SK-N-SH treated with all-trans-retinoic acid at 6 μM for 48 hours (cell line): ENCODE data around the gene TNC.
A peak's percentile ranks its signal among the peaks of the same experiment; 100 is the strongest.

Experiments
- ATAC-seq: fragments of 200-7000 bp; cut with Tn5 transposase; 3 replicates; pipeline ENCODE4 v1.9.1; 2020; ENCODE audit warnings: mild to moderate bottlenecking, moderate library complexity
- ARNTL ChIP-seq: fragments of 450-650 bp; formaldehyde crosslinking; IDR thresholded peaks from 2 replicates; pipeline ENCODE4 v1.5.0; 2020; ENCODE audit warnings: low read depth, mild to moderate bottlenecking, moderate library complexity, borderline replicate concordance
- BACH2 ChIP-seq: fragments of 250-450 bp; sonication (Bioruptor Pico); IDR thresholded peaks from 2 replicates; pipeline ENCODE4 v1.9.0; 2021; ENCODE audit warnings: mild to moderate bottlenecking, borderline replicate concordance
- CSDC2 ChIP-seq: fragments of 250-450 bp; sonication (Bioruptor Pico); IDR thresholded peaks from 2 replicates; pipeline ENCODE4 v1.5.0; 2020; ENCODE audit warnings: mild to moderate bottlenecking, moderate library complexity
- ESRRG ChIP-seq: fragments of 250-450 bp; sonication (Bioruptor Pico); IDR thresholded peaks from 2 replicates; pipeline ENCODE4 v1.6.1; 2021; ENCODE audit warnings: mild to moderate bottlenecking
- GLIS3 ChIP-seq: fragments of 250-450 bp; sonication (Bioruptor Pico); IDR thresholded peaks from 2 replicates; pipeline ENCODE4 v1.5.0; 2020; ENCODE audit warnings: mild to moderate bottlenecking, moderate library complexity
- ISL1 ChIP-seq: fragments of 250-450 bp; sonication (Bioruptor Pico); IDR thresholded peaks from 2 replicates; pipeline ENCODE4 v2.1.2; 2022; ENCODE audit warnings: mild to moderate bottlenecking, moderate library complexity
- OSR1 ChIP-seq: fragments of 250-450 bp; sonication (Bioruptor Pico); IDR thresholded peaks from 2 replicates; pipeline ENCODE4 v1.8.0; 2022; ENCODE audit warnings: moderate library complexity, mild to moderate bottlenecking, inconsistent platforms
- PPARA ChIP-seq: fragments of 250-450 bp; sonication (Bioruptor Pico); IDR thresholded peaks from 2 replicates; pipeline ENCODE4 v1.5.0; 2020; ENCODE audit warnings: mild to moderate bottlenecking, borderline replicate concordance
- RARB ChIP-seq: fragments of 250-450 bp; sonication (Bioruptor Pico); IDR thresholded peaks from 2 replicates; pipeline ENCODE4 v1.8.0; 2021; ENCODE audit warnings: mild to moderate bottlenecking, moderate library complexity
- SNAI2 ChIP-seq: fragments of 250-450 bp; sonication (Bioruptor Pico); IDR thresholded peaks from 2 replicates; pipeline ENCODE4 v1.5.0; 2020; ENCODE audit warnings: mild to moderate bottlenecking, moderate library complexity
- TCF4 ChIP-seq: fragments of 250-450 bp; sonication (Bioruptor Pico); IDR thresholded peaks from 2 replicates; pipeline ENCODE4 v1.8.0; 2021; ENCODE audit warnings: mild to moderate bottlenecking, moderate library complexity, borderline replicate concordance
- TOX ChIP-seq: fragments of 250-450 bp; sonication (Bioruptor Pico); IDR thresholded peaks from 2 replicates; pipeline ENCODE4 v1.8.0; 2021; ENCODE audit warnings: mild to moderate bottlenecking, moderate library complexity, borderline replicate concordance
- ZC3H10 ChIP-seq: fragments of 250-450 bp; sonication (Bioruptor Pico); IDR thresholded peaks from 2 replicates; pipeline ENCODE4 v1.5.1; 2021; ENCODE audit warnings: mild to moderate bottlenecking, moderate library complexity
- ZFP3 ChIP-seq: fragments of 250-450 bp; sonication (Bioruptor Pico); IDR thresholded peaks from 2 replicates; pipeline ENCODE4 v1.5.0; 2020; ENCODE audit warnings: mild to moderate bottlenecking, moderate library complexity
- ZFP30 ChIP-seq: fragments of 450-650 bp; formaldehyde crosslinking; IDR thresholded peaks from 2 replicates; pipeline ENCODE4 v1.5.0; 2022; ENCODE audit warnings: mild to moderate bottlenecking, moderate library complexity
- ZNF565 ChIP-seq: fragments of 450-650 bp; formaldehyde crosslinking; conservative IDR thresholded peaks from 2 replicates; pipeline ENCODE4 v1.5.0; 2020; ENCODE audit warnings: low read depth, mild to moderate bottlenecking, moderate library complexity
- ZNF70 ChIP-seq: fragments of 450-650 bp; formaldehyde crosslinking; IDR thresholded peaks from 2 replicates; pipeline ENCODE4 v1.5.0; 2020; ENCODE audit warnings: mild to moderate bottlenecking, moderate library complexity
- ZNF8 ChIP-seq: fragments of 450-650 bp; formaldehyde crosslinking; IDR thresholded peaks from 2 replicates; pipeline ENCODE4 v1.5.0; 2020; ENCODE audit warnings: mild to moderate bottlenecking, moderate library complexity
- TF ChIP-seq, protein P1 (sequence below): fragments of 250-450 bp; sonication (Bioruptor Pico); IDR thresholded peaks from 2 replicates; pipeline ENCODE4 v1.8.0; 2021; ENCODE audit warnings: low read depth, mild to moderate bottlenecking, moderate library complexity, borderline replicate concordance
- TF ChIP-seq, protein P2 (sequence below): fragments of 250-450 bp; sonication (Bioruptor Pico); IDR thresholded peaks from 2 replicates; pipeline ENCODE4 v1.8.0; 2020; ENCODE audit warnings: mild to moderate bottlenecking, moderate library complexity, borderline replicate concordance
- TF ChIP-seq, protein P3 (sequence below): fragments of 250-450 bp; sonication (Bioruptor Pico); IDR thresholded peaks from 2 replicates; pipeline ENCODE4 v1.5.1; 2020; ENCODE audit warnings: low read depth, mild to moderate bottlenecking, moderate library complexity
- TF ChIP-seq, protein P4 (sequence below): fragments of 250-450 bp; sonication (Bioruptor Pico); IDR thresholded peaks from 2 replicates; pipeline ENCODE4 v1.5.0; 2020; ENCODE audit warnings: mild to moderate bottlenecking, moderate library complexity

The TNC gene

DNA sequence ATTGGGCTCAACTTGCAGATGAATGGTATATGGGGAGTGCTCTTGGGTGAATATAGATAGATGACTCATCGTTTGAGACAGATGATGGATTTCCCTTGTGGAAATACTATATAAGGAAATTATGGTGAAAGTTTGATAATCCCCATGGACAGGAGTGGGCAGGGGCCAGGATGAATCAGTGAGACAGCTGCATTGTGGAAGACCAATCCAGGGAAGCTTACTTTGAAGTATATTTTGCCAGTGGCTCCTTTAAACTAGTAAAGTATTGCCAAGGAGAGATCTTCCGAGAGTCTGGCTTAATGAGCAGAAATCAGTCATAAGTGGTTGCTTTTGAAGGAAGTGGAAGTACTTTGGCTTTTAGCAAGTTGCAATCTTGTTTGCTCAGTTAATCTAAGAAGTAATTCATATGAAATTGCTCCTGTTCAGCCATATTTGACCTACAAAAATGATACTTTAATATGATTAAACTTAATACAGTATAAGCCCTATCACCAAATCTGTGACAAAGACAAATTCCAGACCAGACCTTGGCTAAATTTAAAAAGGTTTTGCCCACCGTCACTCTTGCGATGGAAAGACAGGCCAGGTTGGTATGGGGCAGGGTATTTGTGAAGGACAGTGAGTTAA lies 9.3 kb upstream of the TNC start:
- TF ChIP-seq ZFP30 (CRISPR knock-in tag) = no peak
- peak; percentile 84 for TF ChIP-seq ISL1 (CRISPR knock-in tag)
- TF ChIP-seq RARB (CRISPR knock-in tag) = no peak
- TF ChIP-seq ZC3H10 (CRISPR knock-in tag) = no peak
- ATAC-seq = peak; percentile 92

DNA sequence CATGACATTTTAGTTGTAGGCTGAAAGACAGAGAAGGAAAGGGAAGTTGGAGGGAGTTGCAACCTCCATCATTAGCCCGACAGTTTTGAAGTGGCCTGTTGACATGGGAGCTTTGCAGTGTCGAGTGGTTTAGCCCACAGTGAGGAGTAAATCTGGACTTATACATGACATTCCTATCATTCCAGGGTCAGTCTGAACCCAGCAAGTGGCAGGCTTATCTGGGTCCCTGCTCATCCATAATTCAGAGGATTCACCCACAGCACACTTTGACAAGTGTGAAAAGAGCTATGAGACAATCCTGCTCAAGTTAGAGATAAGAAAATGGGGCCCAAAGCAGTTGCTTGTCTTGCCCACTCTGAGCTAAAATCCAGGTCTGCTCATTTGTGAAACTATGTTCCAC lies 8.4 kb upstream of the TNC start:
- ATAC-seq = peak; percentile 12; the same call in 2 of the 3 replicates
- TF ChIP-seq ZFP30 (CRISPR knock-in tag) (no peak), OSR1 (no peak), PPARA (CRISPR knock-in tag) (no peak), ZNF70 (CRISPR knock-in tag) (no peak)

DNA sequence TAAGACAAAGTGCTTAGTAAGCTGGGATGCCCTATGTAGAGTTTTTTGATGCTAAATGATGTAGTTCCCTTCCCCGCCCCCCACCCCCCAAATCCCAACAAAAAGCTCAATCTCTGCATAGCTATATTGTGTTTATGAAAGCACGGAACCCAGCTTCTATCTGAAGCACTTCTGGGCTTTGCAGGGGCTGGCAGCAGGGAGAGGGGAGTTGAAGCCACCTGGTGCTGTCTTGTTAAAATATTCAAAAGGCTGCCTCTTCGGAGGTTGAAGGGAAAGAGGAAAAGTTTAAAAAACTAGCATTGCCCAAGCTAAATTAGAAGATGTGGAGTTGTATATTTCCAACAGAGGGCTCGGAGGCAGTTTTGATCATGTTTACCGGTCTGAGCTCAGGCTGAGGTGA lies 5.0 kb upstream of the TNC start:
- ATAC-seq = no peak

DNA sequence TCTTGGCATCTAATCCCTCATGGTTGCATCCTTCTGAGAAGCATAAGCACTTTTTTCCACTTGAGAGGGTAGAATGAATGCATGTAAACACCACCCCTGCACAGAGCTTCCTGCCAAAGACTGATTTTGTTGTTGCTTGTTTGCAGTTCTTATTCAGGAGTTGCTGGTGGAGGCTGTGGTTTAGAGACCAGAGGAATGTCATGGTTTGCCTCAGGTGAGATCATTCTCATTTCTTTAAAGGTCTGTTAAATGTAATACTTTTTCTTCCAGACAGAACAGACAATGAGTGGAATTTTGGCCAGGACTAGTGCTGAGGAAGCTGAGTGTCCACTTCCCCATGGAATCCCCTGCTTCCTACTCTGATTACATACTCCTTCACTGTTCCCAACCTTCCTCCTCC lies 3.2 kb upstream of the TNC start:
- no peak for ATAC-seq
- TF ChIP-seq ZNF565 (CRISPR knock-in tag) (no peak), BACH2 (CRISPR knock-in tag) (no peak), GLIS3 (CRISPR knock-in tag) (no peak), ZNF8 (no peak), SNAI2 (CRISPR knock-in tag) (no peak), TCF4 (no peak), ZFP30 (CRISPR knock-in tag) (no peak), PPARA (CRISPR knock-in tag) (no peak), ISL1 (CRISPR knock-in tag) (no peak)
- TF ChIP-seq, protein P1, sequence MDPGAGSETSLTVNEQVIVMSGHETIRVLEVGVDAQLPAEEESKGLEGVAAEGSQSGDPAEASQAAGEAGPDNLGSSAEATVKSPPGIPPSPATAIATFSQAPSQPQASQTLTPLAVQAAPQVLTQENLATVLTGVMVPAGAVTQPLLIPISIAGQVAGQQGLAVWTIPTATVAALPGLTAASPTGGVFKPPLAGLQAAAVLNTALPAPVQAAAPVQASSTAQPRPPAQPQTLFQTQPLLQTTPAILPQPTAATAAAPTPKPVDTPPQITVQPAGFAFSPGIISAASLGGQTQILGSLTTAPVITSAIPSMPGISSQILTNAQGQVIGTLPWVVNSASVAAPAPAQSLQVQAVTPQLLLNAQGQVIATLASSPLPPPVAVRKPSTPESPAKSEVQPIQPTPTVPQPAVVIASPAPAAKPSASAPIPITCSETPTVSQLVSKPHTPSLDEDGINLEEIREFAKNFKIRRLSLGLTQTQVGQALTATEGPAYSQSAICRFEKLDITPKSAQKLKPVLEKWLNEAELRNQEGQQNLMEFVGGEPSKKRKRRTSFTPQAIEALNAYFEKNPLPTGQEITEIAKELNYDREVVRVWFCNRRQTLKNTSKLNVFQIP (CRISPR knock-in tag) = no peak
- TF ChIP-seq, protein P2, sequence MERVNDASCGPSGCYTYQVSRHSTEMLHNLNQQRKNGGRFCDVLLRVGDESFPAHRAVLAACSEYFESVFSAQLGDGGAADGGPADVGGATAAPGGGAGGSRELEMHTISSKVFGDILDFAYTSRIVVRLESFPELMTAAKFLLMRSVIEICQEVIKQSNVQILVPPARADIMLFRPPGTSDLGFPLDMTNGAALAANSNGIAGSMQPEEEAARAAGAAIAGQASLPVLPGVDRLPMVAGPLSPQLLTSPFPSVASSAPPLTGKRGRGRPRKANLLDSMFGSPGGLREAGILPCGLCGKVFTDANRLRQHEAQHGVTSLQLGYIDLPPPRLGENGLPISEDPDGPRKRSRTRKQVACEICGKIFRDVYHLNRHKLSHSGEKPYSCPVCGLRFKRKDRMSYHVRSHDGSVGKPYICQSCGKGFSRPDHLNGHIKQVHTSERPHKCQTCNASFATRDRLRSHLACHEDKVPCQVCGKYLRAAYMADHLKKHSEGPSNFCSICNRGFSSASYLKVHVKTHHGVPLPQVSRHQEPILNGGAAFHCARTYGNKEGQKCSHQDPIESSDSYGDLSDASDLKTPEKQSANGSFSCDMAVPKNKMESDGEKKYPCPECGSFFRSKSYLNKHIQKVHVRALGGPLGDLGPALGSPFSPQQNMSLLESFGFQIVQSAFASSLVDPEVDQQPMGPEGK = no peak

More for the DNA sequence above, 5.0 kb upstream of the TNC start:
- TF ChIP-seq RARB (CRISPR knock-in tag) = no peak
- no peak for TF ChIP-seq ZFP3
- no peak for TF ChIP-seq CSDC2 (CRISPR knock-in tag)
- TF ChIP-seq PPARA (CRISPR knock-in tag) = no peak
- TF ChIP-seq GLIS3 (CRISPR knock-in tag) = no peak
- no peak for TF ChIP-seq BACH2 (CRISPR knock-in tag)
- TF ChIP-seq OSR1 = no peak
- TF ChIP-seq ZNF70 (CRISPR knock-in tag) = no peak
- TF ChIP-seq TOX (CRISPR knock-in tag) = no peak
- TF ChIP-seq, protein P3, sequence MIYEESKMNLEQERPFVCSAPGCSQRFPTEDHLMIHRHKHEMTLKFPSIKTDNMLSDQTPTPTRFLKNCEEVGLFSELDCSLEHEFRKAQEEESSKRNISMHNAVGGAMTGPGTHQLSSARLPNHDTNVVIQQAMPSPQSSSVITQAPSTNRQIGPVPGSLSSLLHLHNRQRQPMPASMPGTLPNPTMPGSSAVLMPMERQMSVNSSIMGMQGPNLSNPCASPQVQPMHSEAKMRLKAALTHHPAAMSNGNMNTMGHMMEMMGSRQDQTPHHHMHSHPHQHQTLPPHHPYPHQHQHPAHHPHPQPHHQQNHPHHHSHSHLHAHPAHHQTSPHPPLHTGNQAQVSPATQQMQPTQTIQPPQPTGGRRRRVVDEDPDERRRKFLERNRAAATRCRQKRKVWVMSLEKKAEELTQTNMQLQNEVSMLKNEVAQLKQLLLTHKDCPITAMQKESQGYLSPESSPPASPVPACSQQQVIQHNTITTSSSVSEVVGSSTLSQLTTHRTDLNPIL = no peak
- no peak for TF ChIP-seq ZC3H10 (CRISPR knock-in tag)
- TF ChIP-seq ESRRG (CRISPR knock-in tag) = no peak
- TF ChIP-seq, protein P2 = no peak
- TF ChIP-seq, protein P1 (CRISPR knock-in tag) = no peak
- no peak for TF ChIP-seq TCF4
- no peak for TF ChIP-seq ZFP30 (CRISPR knock-in tag)
- TF ChIP-seq ARNTL = no peak
- TF ChIP-seq ZNF565 (CRISPR knock-in tag) = no peak
- TF ChIP-seq, protein P4, sequence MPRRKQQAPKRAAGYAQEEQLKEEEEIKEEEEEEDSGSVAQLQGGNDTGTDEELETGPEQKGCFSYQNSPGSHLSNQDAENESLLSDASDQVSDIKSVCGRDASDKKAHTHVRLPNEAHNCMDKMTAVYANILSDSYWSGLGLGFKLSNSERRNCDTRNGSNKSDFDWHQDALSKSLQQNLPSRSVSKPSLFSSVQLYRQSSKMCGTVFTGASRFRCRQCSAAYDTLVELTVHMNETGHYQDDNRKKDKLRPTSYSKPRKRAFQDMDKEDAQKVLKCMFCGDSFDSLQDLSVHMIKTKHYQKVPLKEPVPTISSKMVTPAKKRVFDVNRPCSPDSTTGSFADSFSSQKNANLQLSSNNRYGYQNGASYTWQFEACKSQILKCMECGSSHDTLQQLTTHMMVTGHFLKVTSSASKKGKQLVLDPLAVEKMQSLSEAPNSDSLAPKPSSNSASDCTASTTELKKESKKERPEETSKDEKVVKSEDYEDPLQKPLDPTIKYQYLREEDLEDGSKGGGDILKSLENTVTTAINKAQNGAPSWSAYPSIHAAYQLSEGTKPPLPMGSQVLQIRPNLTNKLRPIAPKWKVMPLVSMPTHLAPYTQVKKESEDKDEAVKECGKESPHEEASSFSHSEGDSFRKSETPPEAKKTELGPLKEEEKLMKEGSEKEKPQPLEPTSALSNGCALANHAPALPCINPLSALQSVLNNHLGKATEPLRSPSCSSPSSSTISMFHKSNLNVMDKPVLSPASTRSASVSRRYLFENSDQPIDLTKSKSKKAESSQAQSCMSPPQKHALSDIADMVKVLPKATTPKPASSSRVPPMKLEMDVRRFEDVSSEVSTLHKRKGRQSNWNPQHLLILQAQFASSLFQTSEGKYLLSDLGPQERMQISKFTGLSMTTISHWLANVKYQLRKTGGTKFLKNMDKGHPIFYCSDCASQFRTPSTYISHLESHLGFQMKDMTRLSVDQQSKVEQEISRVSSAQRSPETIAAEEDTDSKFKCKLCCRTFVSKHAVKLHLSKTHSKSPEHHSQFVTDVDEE (CRISPR knock-in tag) = no peak
